ENCODE measurements around the gene CEACAM16.

DNA sequence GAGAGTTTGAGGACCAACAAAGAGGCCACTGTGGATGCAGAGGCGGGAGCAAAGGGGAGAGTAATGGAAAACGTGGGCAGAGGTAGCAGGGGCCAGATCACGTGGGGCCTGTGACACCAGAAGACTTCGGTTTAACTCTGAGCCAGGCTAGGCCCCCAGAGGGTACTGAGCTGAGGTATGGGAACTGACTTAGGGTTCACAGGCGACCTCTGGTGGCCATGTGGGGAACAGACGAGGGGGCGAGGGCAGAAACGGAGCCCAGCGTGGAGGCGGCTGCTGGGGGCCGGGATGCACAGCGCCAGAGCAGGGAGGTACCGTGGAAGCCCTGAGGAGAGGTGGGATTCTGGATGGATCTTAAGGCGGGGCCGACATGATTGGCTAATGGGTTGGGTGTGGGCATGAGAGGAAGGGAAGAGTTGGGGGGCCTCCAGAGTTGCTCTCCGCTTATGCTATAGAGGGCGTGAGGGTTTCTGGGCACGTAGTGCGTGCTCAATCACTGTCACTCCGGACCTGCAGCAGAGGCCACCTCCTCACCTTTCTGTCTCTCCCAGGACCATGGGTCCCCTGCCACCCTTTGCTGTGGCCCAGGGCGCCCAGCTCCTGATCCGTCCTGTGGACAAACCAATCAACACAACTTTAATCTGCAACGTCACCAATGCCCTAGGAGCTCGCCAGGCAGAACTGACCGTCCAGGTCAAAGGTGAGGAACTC is 41.6 kb upstream of the CEACAM16 start:
- TF ChIP-seq, protein P1, sequence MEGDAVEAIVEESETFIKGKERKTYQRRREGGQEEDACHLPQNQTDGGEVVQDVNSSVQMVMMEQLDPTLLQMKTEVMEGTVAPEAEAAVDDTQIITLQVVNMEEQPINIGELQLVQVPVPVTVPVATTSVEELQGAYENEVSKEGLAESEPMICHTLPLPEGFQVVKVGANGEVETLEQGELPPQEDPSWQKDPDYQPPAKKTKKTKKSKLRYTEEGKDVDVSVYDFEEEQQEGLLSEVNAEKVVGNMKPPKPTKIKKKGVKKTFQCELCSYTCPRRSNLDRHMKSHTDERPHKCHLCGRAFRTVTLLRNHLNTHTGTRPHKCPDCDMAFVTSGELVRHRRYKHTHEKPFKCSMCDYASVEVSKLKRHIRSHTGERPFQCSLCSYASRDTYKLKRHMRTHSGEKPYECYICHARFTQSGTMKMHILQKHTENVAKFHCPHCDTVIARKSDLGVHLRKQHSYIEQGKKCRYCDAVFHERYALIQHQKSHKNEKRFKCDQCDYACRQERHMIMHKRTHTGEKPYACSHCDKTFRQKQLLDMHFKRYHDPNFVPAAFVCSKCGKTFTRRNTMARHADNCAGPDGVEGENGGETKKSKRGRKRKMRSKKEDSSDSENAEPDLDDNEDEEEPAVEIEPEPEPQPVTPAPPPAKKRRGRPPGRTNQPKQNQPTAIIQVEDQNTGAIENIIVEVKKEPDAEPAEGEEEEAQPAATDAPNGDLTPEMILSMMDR (tag by site-specific recombination; IDR thresholded peaks at IDR 0.05): peak; percentile 92
- TF ChIP-seq, protein P2, sequence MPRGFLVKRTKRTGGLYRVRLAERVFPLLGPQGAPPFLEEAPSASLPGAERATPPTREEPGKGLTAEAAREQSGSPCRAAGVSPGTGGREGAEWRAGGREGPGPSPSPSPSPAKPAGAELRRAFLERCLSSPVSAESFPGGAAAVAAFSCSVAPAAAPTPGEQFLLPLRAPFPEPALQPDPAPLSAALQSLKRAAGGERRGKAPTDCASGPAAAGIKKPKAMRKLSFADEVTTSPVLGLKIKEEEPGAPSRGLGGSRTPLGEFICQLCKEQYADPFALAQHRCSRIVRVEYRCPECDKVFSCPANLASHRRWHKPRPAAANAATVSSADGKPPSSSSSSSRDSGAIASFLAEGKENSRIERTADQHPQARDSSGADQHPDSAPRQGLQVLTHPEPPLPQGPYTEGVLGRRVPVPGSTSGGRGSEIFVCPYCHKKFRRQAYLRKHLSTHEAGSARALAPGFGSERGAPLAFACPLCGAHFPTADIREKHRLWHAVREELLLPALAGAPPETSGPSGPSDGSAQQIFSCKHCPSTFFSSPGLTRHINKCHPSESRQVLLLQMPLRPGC (tag by site-specific recombination; IDR thresholded peaks at IDR 0.05): no peak
- TF ChIP-seq, protein P3, sequence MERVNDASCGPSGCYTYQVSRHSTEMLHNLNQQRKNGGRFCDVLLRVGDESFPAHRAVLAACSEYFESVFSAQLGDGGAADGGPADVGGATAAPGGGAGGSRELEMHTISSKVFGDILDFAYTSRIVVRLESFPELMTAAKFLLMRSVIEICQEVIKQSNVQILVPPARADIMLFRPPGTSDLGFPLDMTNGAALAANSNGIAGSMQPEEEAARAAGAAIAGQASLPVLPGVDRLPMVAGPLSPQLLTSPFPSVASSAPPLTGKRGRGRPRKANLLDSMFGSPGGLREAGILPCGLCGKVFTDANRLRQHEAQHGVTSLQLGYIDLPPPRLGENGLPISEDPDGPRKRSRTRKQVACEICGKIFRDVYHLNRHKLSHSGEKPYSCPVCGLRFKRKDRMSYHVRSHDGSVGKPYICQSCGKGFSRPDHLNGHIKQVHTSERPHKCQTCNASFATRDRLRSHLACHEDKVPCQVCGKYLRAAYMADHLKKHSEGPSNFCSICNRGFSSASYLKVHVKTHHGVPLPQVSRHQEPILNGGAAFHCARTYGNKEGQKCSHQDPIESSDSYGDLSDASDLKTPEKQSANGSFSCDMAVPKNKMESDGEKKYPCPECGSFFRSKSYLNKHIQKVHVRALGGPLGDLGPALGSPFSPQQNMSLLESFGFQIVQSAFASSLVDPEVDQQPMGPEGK (tag by site-specific recombination; IDR thresholded peaks at IDR 0.05): 0 out of 2 replicates have a peak, but pooled peaks have one; percentile 30
- TF ChIP-seq, protein P4, sequence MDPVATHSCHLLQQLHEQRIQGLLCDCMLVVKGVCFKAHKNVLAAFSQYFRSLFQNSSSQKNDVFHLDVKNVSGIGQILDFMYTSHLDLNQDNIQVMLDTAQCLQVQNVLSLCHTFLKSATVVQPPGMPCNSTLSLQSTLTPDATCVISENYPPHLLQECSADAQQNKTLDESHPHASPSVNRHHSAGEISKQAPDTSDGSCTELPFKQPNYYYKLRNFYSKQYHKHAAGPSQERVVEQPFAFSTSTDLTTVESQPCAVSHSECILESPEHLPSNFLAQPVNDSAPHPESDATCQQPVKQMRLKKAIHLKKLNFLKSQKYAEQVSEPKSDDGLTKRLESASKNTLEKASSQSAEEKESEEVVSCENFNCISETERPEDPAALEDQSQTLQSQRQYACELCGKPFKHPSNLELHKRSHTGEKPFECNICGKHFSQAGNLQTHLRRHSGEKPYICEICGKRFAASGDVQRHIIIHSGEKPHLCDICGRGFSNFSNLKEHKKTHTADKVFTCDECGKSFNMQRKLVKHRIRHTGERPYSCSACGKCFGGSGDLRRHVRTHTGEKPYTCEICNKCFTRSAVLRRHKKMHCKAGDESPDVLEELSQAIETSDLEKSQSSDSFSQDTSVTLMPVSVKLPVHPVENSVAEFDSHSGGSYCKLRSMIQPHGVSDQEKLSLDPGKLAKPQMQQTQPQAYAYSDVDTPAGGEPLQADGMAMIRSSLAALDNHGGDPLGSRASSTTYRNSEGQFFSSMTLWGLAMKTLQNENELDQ (tag by site-specific recombination; IDR thresholded peaks at IDR 0.05; ENCODE audit: low read depth): no peak
- TF ChIP-seq SALL2 (tag by site-specific recombination; IDR thresholded peaks at IDR 0.05; ENCODE audit: borderline replicate concordance) (no peak), ZNF140 (tag by site-specific recombination; IDR thresholded peaks at IDR 0.05) (no peak), ZNF558 (tag by site-specific recombination; IDR thresholded peaks at IDR 0.05) (no peak), TRIM28 (IDR thresholded peaks at IDR 0.05; ENCODE audit: borderline replicate concordance, low read length) (no peak), ZSCAN23 (tag by site-specific recombination; IDR thresholded peaks at IDR 0.05) (no peak), MEIS1 (CRISPR knock-in tag; IDR thresholded peaks at IDR 0.05; ENCODE audit: borderline replicate concordance) (no peak)
